GM20000 (cell line): Measurements from ENCODE around the gene SUPT4H1.

Source experiments
- DNase-seq: peaks from one replicate; pipeline ENCODE4 v3.0.0; 2012; ENCODE audit warnings: low spot score
- CTCF ChIP-seq: IDR thresholded peaks from 2 replicates; pipeline ENCODE4 v1.5.1; 2012; ENCODE audit warnings: mild to moderate bottlenecking, control low read depth; ENCODE audit errors: extremely low read depth, missing control alignments

The SUPT4H1 gene

GRCh38 chr17:58362368-58363014 is 10.5 kb upstream of the SUPT4H1 start:
- DNase-seq = no peak
- no peak for TF ChIP-seq CTCF

- no peak for DNase-seq
- no peak for TF ChIP-seq CTCF
Observed at GRCh38 chr17:58360296-58361063, 8.5 kb upstream of the SUPT4H1 start.

- no peak for TF ChIP-seq CTCF
- no peak for DNase-seq
Observed at GRCh38 chr17:58358408-58359172, 6.6 kb upstream of the SUPT4H1 start.

- TF ChIP-seq CTCF = no peak
- DNase-seq = no peak
Observed at GRCh38 chr17:58357312-58358297, 5.6 kb upstream of the SUPT4H1 start.

- DNase-seq = no peak
- TF ChIP-seq CTCF = no peak
Observed at GRCh38 chr17:58356231-58356630, 4.2 kb upstream of the SUPT4H1 start.

GRCh38 chr17:58354541-58355216 is 2.7 kb upstream of the SUPT4H1 start:
- DNase-seq = no peak
- TF ChIP-seq CTCF = no peak
